H9 (cell line): ENCODE measurements around the gene SART1. TPM values are rescaled to one million over a fixed set of nuclear protein-coding genes. Genes with fewer than 3 reads are reported as not detected.

ENCODE experiments used
- DNase-seq: peaks from one replicate; pipeline ENCODE4 v3.0.0-alpha.2; 2017
- H2AFZ ChIP-seq: one replicate; pipeline ENCODE4 v1.6.1; 2013; ENCODE audit warnings: mild to moderate bottlenecking, low read length, control low read depth, moderate library complexity
- H2AK5ac ChIP-seq: 2 replicates; pipeline ENCODE4 v1.6.1; 2013; ENCODE audit warnings: low read length, control low read depth, mixed read lengths; ENCODE audit not compliant: insufficient read length
- H2BK120ac ChIP-seq: one replicate; pipeline ENCODE4 v1.6.1; 2013; ENCODE audit warnings: low read depth, mild to moderate bottlenecking, low read length, control low read depth, inconsistent platforms; ENCODE audit not compliant: poor library complexity, severe bottlenecking
- H2BK12ac ChIP-seq: 2 replicates; pipeline ENCODE4 v1.6.1; 2013; ENCODE audit warnings: low read length, control low read depth, mixed read lengths, low read depth; ENCODE audit not compliant: insufficient read length
- H2BK15ac ChIP-seq: 2 replicates; pipeline ENCODE4 v1.6.1; 2013; ENCODE audit warnings: low read depth, low read length, control low read depth
- H2BK20ac ChIP-seq: one replicate; pipeline ENCODE4 v1.6.1; 2013; ENCODE audit warnings: low read depth, mild to moderate bottlenecking, low read length, control low read depth, inconsistent platforms; ENCODE audit not compliant: poor library complexity, severe bottlenecking
- H2BK5ac ChIP-seq: 2 replicates; pipeline ENCODE4 v1.6.1; 2013; ENCODE audit warnings: low read length, control low read depth, mixed read lengths; ENCODE audit not compliant: insufficient read length
- H3K14ac ChIP-seq: 2 replicates; pipeline ENCODE4 v1.6.1; 2013; ENCODE audit warnings: low read length, control low read depth; ENCODE audit not compliant: insufficient read depth
- H3K18ac ChIP-seq: 2 replicates; pipeline ENCODE4 v1.6.1; 2013; ENCODE audit warnings: low read depth, mild to moderate bottlenecking, mixed read lengths, low read length, control low read depth; ENCODE audit not compliant: insufficient read length
- H3K23ac ChIP-seq: 2 replicates; pipeline ENCODE4 v1.6.1; 2013; ENCODE audit warnings: low read length, control low read depth, mixed read lengths, low read depth; ENCODE audit not compliant: insufficient read length
- H3K23me2 ChIP-seq: 2 replicates; pipeline ENCODE4 v1.6.1; 2013; ENCODE audit warnings: low read depth, mild to moderate bottlenecking, mixed read lengths, low read length, control low read depth; ENCODE audit not compliant: insufficient read length, poor library complexity, severe bottlenecking
- H3K27ac ChIP-seq: 2 replicates; pipeline ENCODE4 v1.5.1; 2013; ENCODE audit warnings: low read length, control low read depth, mixed read lengths, low read depth; ENCODE audit not compliant: insufficient read length
- H3K27me3 ChIP-seq: 2 replicates; pipeline ENCODE4 v1.6.1; 2013; ENCODE audit warnings: low read length, control low read depth, inconsistent platforms; ENCODE audit not compliant: insufficient read depth
- H3K4ac ChIP-seq: 2 replicates; pipeline ENCODE4 v1.6.1; 2013; ENCODE audit warnings: low read depth, mild to moderate bottlenecking, control low read depth, inconsistent platforms, low read length, moderate library complexity
- H3K4me1 ChIP-seq: 2 replicates; pipeline ENCODE4 v1.6.1; 2013; ENCODE audit warnings: low read length, control low read depth, inconsistent platforms; ENCODE audit not compliant: insufficient read depth
- H3K4me2 ChIP-seq: 2 replicates; pipeline ENCODE4 v1.6.1; 2013; ENCODE audit warnings: low read length, control low read depth, mixed read lengths; ENCODE audit not compliant: insufficient read length, insufficient read depth
- H3K56ac ChIP-seq: 2 replicates; pipeline ENCODE4 v1.6.1; 2013; ENCODE audit warnings: low read depth, mild to moderate bottlenecking, mixed read lengths, low read length, control low read depth; ENCODE audit not compliant: insufficient read length
- H3K79me1 ChIP-seq: 2 replicates; pipeline ENCODE4 v1.6.1; 2013; ENCODE audit warnings: low read depth, mild to moderate bottlenecking, moderate library complexity, low read length, control low read depth, inconsistent platforms; ENCODE audit not compliant: insufficient read depth, poor library complexity, severe bottlenecking
- H3K79me2 ChIP-seq: 2 replicates; pipeline ENCODE4 v1.6.1; 2013; ENCODE audit warnings: low read length, control low read depth, inconsistent platforms; ENCODE audit not compliant: insufficient read depth
- H3K9ac ChIP-seq: 2 replicates; pipeline ENCODE4 v1.6.1; 2013; ENCODE audit warnings: low read length, control low read depth, mixed read lengths; ENCODE audit not compliant: insufficient read length; ENCODE audit errors: extremely low read depth
- H3K9me3 ChIP-seq: one replicate; pipeline ENCODE4 v1.6.1; 2013; ENCODE audit warnings: low read depth, low read length, inconsistent platforms; ENCODE audit not compliant: control insufficient read depth
- H3T11ph ChIP-seq: one replicate; pipeline ENCODE4 v1.6.1; 2013; ENCODE audit warnings: mild to moderate bottlenecking, low read length, control low read depth, inconsistent platforms
- H4K20me1 ChIP-seq: one replicate; pipeline ENCODE4 v1.6.1; 2013; ENCODE audit not compliant: control insufficient read depth, insufficient read length, insufficient read depth
- H4K5ac ChIP-seq: 2 replicates; pipeline ENCODE4 v1.6.1; 2013; ENCODE audit warnings: low read depth, mild to moderate bottlenecking, mixed read lengths, low read length, control low read depth; ENCODE audit not compliant: insufficient read length
- H4K8ac ChIP-seq: replicated peaks from 2 replicates; pipeline ENCODE4 v1.6.1; 2013; ENCODE audit warnings: low read length, control low read depth, mixed read lengths, low read depth; ENCODE audit not compliant: insufficient read length
- H4K91ac ChIP-seq: 2 replicates; pipeline ENCODE4 v1.6.1; 2013; ENCODE audit warnings: low read depth, mild to moderate bottlenecking, moderate library complexity, mixed read lengths, low read length, control low read depth; ENCODE audit not compliant: insufficient read length
- H3K27ac Mint-ChIP-seq, 3 experiments: 2 replicates in 2 of 3; 3 replicates in 1 of 3; pipeline ENCODE4 v1.8.0; 2020 to 2021; ENCODE audit warnings: mixed read lengths in 3 of 3, mild to moderate bottlenecking in 1 of 3, moderate library complexity in 1 of 3
- H3K27me3 Mint-ChIP-seq: 2 replicates; pipeline ENCODE4 v1.8.0; 2021; ENCODE audit warnings: low read depth, mild to moderate bottlenecking, moderate library complexity, mixed read lengths
- H3K36me3 Mint-ChIP-seq, 3 experiments: 2 replicates in 2 of 3; 3 replicates in 1 of 3; pipeline ENCODE4 v1.8.0; 2020 to 2021; ENCODE audit warnings: low read depth in 3 of 3, mixed read lengths in 3 of 3; ENCODE audit not compliant: insufficient read depth in 1 of 3
- H3K4me1 Mint-ChIP-seq, 2 experiments: 2 replicates each; pipeline ENCODE4 v1.8.0; 2020; ENCODE audit warnings: mixed read lengths in 2 of 2
- H3K4me3 Mint-ChIP-seq, 2 experiments: 2 replicates in 1 of 2; 3 replicates in 1 of 2; pipeline ENCODE4 v1.8.0; 2020 to 2021; ENCODE audit warnings: mild to moderate bottlenecking in 2 of 2, mixed read lengths in 2 of 2, moderate library complexity in 1 of 2
- H3K9me3 Mint-ChIP-seq, 2 experiments: 2 replicates in 1 of 2; 3 replicates in 1 of 2; pipeline ENCODE4 v1.8.0; 2020; ENCODE audit warnings: mild to moderate bottlenecking in 2 of 2, mixed read lengths in 2 of 2, moderate library complexity in 1 of 2
- CTCF ChIP-seq: fragments of 200-600 bp; sonication (generic); conservative IDR thresholded peaks from 3 replicates; pipeline ENCODE4 v1.8.0; 2021; ENCODE audit warnings: antibody characterized with exemption, mild to moderate bottlenecking
- WGBS: extraction: QIAGEN DNeasy Blood & Tissue Kit; methylation state at CpG from one replicate; pipeline ENCODE4 v1.1.7; 2013; ENCODE audit warnings: missing lambda C conversion rate, low lambda C conversion rate, mixed read lengths; ENCODE audit not compliant: insufficient read length; ENCODE audit errors: extremely low coverage; 5-methylcytosine and 5-hydroxymethylcytosine counted together
- total RNA-seq: library from RNA; stranded (reverse); gene quantifications from 2 replicates; pipeline ENCODE4 v1.2.1, GENCODE V29; 2021

The SART1 gene
- total RNA-seq, 1 experiment from 2014 or later: 52.0 TPM

DNA sequence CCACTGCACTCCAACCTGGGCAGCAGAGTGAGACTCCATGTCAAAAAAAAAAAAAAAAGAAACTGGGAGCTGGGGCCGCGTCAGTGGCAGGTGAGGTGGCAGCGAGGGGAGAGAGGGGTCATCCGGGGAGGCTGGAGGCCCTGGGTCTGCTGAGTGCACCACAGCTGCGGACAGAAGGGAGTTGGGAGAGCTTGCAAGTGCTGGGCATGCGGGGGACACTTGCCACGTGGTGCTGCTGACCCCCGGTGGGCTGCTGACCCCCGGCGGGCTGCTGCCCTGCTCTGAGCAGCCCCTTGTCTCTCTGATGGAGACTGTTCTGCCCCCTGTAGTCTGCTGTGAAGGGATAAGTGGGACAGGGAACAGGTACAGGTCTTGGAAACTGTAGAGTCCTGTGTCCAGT lies 39.7 kb upstream of the SART1 start:
- Histone ChIP-seq H2BK5ac (no peak overlapping the region), H3K9ac (no peak overlapping the region), H3T11ph (no peak overlapping the region), H4K91ac (no peak overlapping the region), H3K14ac (no peak overlapping the region), H3K9me3 (no peaks in the 10 kb centered on the region), H3K4me1 (no peaks in the 10 kb centered on the region), H3K56ac (no peak overlapping the region), H2BK12ac (no peak overlapping the region), H3K23ac (no peak overlapping the region), H3K27me3 (no peaks in the 10 kb centered on the region), H2BK15ac (no peak overlapping the region), H3K18ac (no peak overlapping the region), H4K5ac (no peak overlapping the region), H4K20me1 (no peaks in the 10 kb centered on the region), H4K8ac (no peak overlapping the region), H3K4me2 (no peak overlapping the region), H3K79me1 (no peaks in the 10 kb centered on the region), H3K4ac (no peak overlapping the region), H2AFZ (no peak overlapping the region), H3K27ac (no peak overlapping the region), H3K23me2 (peaks cover 11% of the 10 kb centered on the region), H2AK5ac (no peak overlapping the region), H3K79me2 (no peaks in the 10 kb centered on the region), H2BK20ac (no peak overlapping the region), H2BK120ac (no peak overlapping the region)
- no peak for TF ChIP-seq CTCF
- peaks cover 6 to 18% of the 10 kb centered on the region in 2 experiments; a peak in 3 of 4 replicates for H3K4me1 Mint-ChIP-seq
- H3K27ac Mint-ChIP-seq: peak overlapping the region in 1 of 3 experiments; percentile 48; a peak in 3 of 7 replicates
- H3K9me3 Mint-ChIP-seq: no peaks in the 10 kb centered on the region
- no CpG with 5 or more reads among the region's 10 CpGs for WGBS
- DNase-seq: no peak
- no peak overlapping the region; a peak in 1 of 5 replicates for H3K4me3 Mint-ChIP-seq
- H3K27me3 Mint-ChIP-seq: no peaks in the 10 kb centered on the region
- peaks cover 1 to 23% (median 21%) of the 10 kb centered on the region in 3 experiments; a peak in 6 of 7 replicates for H3K36me3 Mint-ChIP-seq
